GM23248 (cell line): Measurements from ENCODE around the gene CAMK2B.

Experiments
- EZH2 ChIP-seq: fragments of 200-600 bp; sonication (generic); IDR thresholded peaks from 2 replicates; pipeline ENCODE4 v1.6.1; 2018; ENCODE audit warnings: antibody characterized with exemption, mild to moderate bottlenecking; ENCODE audit not compliant: insufficient read depth, poor library complexity, severe bottlenecking
- EZH2phosphoT487 ChIP-seq: fragments of 200-600 bp; sonication (generic); IDR thresholded peaks from 2 replicates; pipeline ENCODE4 v1.6.1; 2018; ENCODE audit warnings: antibody characterized with exemption, moderate library complexity, mild to moderate bottlenecking, low read depth; ENCODE audit not compliant: insufficient read depth

DNA sequence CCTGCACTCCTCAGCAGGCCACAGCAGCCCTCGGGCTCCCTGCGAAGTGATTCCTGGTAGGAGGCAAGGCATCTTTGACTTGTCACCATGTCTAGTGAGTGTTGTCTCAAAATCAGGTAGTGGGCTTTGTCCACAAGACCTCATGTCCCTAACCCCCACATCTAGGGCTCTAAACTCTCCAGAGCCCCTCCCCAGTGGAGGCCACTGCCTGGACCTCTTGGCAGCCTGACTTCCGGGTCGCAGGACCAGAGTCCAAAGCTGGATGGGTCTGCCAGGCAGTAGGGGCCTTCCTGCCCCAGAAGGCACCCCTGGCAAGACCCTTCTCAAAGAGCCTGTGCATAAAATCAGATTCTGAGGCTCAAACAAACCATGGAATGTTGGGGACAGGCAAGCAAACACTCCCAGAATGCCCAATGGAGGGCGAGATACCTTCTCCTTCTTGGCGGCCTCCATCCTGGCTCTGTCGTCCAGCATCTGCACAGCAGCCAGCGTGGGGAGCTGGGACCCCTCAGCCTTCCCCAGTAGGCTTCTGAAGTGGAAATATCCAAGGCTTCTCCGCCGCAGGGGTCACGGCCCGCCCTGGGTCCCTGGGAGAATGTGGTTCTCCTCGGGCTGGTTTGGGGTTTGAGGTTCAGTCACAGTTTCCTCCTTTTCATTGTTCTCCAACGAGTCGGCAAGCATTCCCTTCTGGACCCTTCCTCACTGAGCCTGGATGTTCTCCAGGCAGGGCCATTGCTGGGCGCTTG, 136.7 kb downstream of the CAMK2B start:
- TF ChIP-seq EZH2 (no peak), EZH2phosphoT487 (no peak)
